RWPE1 (cell line): Measurements from ENCODE around the gene PDIA6.
A peak's percentile ranks its signal among the peaks of the same experiment; 100 is the strongest.

ENCODE experiments used
- CTCF ChIA-PET: fragments of 350-600 bp; sonication (Branson Sonifier 250); formaldehyde crosslinking; extraction: SDS; loops from one replicate; lab custom pipeline; 2021; lab: Yijun Ruan, JAX
- POLR2A ChIA-PET: fragments of 400-600 bp; formaldehyde crosslinking; extraction: SDS; loops from one replicate; lab custom pipeline; 2020; ENCODE audit warnings: antibody characterized with exemption; ENCODE audit not compliant: low non-redundant PET; lab: Yijun Ruan, JAX
- DNase-seq: peaks from one replicate; pipeline ENCODE4 v3.0.0; 2012; ENCODE audit warnings: low spot score
- H3K27ac ChIP-seq: fragments of 450-650 bp; 2 replicates; pipeline ENCODE4 v1.5.1; 2017
- TF ChIP-seq, protein P1 (sequence below): fragments of 450-650 bp; conservative IDR thresholded peaks from 2 replicates; pipeline ENCODE4 v1.5.1; 2017; ENCODE audit warnings: low read depth, mild to moderate bottlenecking

PDIA6 gene

DNA sequence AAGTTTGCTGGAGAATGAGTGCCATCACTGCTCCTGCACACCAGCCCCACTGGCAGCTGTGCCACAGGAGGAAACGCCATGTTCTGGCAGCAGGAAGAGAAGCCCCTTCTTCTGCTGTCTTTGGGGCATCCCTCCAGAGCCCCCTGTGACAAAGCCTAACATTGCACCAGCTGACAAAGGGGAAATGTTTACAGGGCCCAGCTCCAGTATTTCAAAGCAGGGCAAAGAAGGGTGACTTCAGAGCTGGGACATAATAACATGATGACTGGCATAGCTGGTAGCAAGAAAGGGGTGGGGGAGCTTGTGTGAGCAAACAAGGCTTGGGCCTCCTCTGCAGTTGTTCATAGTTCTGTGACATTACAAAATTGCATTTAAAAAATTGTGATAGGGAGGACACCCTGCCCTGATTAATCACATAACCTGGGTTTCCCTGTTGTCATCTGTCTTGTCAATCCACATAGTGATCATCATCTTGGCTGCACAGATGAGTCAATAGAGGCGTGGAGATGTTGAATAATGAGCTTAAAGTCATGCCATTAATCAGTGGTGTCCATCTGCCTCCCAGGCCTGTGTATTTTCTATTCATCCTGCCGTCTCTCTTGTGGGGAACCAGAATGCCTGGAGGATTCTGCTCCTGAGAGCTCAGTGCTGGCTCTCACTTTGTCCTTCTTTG, 29.1 kb upstream of the PDIA6 start:
- ChIA-PET POLR2A (no interaction called here), CTCF (interaction anchor here (0.6 kb wide), 1 partner anchor 287 kb away, joined by 3 read pairs; no protein-coding TSS in a partner anchor)
- no peak overlapping the region for H3K27ac ChIP-seq
- TF ChIP-seq, protein P1, sequence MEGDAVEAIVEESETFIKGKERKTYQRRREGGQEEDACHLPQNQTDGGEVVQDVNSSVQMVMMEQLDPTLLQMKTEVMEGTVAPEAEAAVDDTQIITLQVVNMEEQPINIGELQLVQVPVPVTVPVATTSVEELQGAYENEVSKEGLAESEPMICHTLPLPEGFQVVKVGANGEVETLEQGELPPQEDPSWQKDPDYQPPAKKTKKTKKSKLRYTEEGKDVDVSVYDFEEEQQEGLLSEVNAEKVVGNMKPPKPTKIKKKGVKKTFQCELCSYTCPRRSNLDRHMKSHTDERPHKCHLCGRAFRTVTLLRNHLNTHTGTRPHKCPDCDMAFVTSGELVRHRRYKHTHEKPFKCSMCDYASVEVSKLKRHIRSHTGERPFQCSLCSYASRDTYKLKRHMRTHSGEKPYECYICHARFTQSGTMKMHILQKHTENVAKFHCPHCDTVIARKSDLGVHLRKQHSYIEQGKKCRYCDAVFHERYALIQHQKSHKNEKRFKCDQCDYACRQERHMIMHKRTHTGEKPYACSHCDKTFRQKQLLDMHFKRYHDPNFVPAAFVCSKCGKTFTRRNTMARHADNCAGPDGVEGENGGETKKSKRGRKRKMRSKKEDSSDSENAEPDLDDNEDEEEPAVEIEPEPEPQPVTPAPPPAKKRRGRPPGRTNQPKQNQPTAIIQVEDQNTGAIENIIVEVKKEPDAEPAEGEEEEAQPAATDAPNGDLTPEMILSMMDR: no peak
- no peak for DNase-seq

DNA sequence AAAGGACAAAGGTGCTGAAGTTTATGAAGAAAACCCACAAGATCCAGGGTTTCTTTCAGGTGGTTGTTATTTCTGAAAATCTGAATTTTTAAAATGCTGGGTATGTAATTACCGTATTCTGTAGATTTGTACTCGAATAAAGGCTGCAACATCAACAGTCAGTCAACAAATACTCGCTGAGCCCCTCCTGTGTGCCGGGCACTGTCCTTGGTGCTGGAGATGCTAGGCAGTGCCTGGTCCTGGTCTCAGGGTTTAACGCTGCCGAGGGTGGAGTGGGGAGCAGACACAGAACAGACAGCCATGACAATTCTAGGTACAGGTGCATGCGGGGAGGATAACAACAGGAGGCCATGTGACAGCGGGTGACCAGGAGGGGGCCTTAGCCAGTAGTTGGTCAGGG, 27.2 kb upstream of the PDIA6 start:
- POLR2A ChIA-PET: no interaction called here
- DNase-seq: no peak

DNA sequence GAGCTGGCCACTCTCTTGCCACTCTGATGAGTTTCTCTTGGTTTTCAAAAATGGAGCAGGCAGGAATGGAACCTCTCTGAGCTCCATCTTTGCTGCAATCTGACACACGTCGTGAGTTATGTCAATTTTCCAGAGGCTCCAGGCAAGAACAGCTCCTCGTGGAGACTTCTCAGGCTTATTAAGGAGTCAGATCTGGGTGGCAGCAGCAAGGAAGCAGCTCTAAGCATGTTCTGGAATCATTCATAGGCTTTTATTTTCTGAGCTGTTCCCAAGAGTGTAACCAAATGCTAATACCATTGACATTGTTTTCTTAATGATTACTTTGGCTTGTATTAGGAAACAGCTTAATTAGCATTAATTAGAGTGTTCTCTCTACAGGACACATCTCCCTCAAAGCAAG, 26.1 kb upstream of the PDIA6 start:
- no peak overlapping the region for H3K27ac ChIP-seq
- TF ChIP-seq, protein P1: no peak
- POLR2A ChIA-PET: no interaction called here
- no peak for DNase-seq
- CTCF ChIA-PET: interaction anchor here (0.6 to 1.1 kb wide), 2 partner anchors 76 to 279 kb away, joined by 3 to 7 read pairs; no protein-coding TSS in a partner anchor

More for the DNA sequence above, 27.2 kb upstream of the PDIA6 start:
- TF ChIP-seq, protein P1: no peak
- no peak overlapping the region for H3K27ac ChIP-seq
- CTCF ChIA-PET: no interaction called here

DNA sequence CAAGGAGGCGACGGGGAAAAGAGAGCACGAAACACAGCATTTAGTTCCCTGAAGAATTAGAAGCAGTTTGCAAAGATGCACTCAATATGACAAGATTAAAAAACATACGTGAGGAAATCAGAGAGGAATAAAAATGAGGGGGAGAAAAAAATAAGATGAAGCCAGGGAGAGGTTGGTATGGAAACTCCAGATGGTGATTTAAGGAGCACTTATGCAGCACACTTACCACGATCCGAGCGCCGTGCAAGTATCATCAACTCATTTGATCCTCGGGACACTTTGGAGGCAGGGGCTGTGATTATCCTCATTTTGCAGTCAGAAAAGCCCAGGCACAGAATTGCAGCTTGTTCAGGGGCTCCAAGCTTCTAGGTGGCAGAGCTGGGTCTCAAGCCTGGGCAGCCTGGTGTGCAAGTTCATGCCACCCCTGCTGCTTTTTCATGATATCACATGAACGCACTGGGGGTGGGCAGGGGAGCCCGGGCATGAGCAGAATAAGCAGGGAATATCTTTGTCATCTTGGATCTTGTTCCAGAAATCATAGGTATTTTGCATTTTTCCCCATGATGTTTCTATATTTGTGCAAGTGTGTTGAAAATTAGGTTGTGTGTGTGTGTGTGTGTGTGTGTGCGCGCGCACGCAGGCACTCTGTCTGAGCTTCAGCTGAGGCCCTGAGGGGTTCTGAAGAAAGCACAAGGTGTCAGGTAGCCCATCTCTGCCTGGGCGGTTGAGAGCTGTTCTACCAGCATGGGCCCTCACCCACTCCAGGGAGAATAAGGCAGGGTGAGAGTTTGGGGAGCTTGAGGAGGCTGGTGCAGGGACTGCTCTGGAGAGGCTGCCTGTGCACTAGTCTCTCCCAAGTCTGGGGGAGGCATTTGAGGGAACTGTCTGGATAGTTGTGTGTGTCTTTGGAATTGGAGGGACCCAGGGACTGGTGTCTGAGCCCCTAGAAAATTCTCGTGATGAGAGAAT, 25.0 kb upstream of the PDIA6 start:
- TF ChIP-seq, protein P1: no peak
- DNase-seq: no peak
- ChIA-PET CTCF (interaction anchor here (1.1 kb wide), 1 partner anchor 78 kb away, joined by 7 read pairs; no protein-coding TSS in a partner anchor), POLR2A (no interaction called here)
- no peak overlapping the region for H3K27ac ChIP-seq

DNA sequence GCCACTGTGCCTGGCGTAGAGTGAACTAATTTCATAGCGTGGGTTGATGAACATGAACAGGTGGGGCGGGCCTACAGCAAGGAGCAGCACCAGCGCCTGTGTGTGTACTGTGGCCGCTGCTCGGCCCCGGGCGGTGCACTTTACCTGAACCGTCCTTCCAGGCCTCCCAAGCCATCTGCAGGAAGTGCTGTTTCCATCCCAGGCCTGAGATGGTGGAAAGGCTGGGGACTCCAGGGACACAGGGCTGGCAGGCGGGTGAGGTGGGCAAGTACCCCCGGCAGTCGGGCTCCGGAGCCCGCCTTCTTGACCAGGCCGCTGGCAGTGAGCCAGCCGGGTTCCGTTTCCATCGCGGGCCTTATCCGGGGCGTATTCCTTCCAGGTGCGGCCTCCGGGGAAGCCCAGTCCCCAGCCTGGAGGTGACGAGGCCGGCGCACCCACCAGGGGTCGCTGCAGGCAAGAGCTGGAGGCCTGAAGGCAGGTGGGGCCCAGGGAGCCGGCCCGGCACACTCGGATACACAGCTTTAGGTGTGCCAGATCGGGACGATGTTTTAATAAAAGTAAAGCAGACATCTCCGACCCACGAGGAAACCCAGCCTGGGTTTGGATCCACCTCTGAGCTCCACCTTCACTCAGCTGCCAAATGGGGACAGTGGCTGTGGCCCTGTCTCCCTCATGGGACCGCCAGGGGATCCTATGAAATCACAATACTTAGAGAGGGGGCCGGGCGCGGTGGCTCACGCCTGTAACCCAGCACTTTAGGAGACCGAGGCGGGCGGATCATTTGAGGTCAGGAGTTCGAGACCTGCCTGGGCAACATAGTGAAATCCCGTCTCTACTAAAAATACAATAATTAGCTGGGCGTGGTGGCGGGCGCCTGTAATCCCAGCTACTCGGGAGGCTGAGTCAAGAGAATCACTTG, 22.7 kb upstream of the PDIA6 start:
- TF ChIP-seq, protein P1: peak; percentile 58
- ChIA-PET POLR2A (no interaction called here), CTCF (interaction anchor here (0.6 to 2.3 kb wide), 14 partner anchors 11 to 589 kb away, joined by 3 to 31 read pairs (median 4); no protein-coding TSS in a partner anchor)
- no peak overlapping the region for H3K27ac ChIP-seq
- peak; percentile 65 for DNase-seq
